Stomach (tissue), 9 donors: ENCODE results near the gene ZNF879. TPM values are rescaled to one million over a fixed set of nuclear protein-coding genes. Genes with fewer than 3 reads are reported as not detected.

Experiments
- DNase-seq, 2 donors: peaks; one replicate each; pipeline versions ENCODE4 v3.0.0 to v3.0.0-alpha.2; 2013 to 2019
- H3K27ac ChIP-seq, 5 donors: fragments of 200-600 bp in 4 of 5; sonication (generic) in 4 of 5; one replicate each; pipeline ENCODE4 v1.5.1; 2013 to 2019; ENCODE audit warnings: mild to moderate bottlenecking in 1 of 5, moderate library complexity in 1 of 5
- H3K27me3 ChIP-seq, 3 donors: fragments of 200-600 bp; sonication (generic); one replicate each; pipeline ENCODE4 v1.5.1; 2017 to 2019; ENCODE audit warnings: mixed run types in 1 of 3
- H3K36me3 ChIP-seq, 4 donors: fragments of 200-600 bp; sonication (generic); 1 replicate in 3 of 4; 2 replicates in 1 of 4; pipeline ENCODE4 v1.5.1; 2016 to 2019
- H3K4me1 ChIP-seq, 4 donors: fragments of 200-600 bp; sonication (generic); one replicate each; pipeline ENCODE4 v1.5.1; 2016 to 2019
- H3K4me3 ChIP-seq, 4 donors: fragments of 200-600 bp; sonication (generic) in 3 of 4; one replicate each; pipeline ENCODE4 v1.5.1; 2016 to 2019; ENCODE audit warnings: mild to moderate bottlenecking in 1 of 4
- H3K9me3 ChIP-seq, 4 donors: fragments of 200-600 bp; sonication (generic); one replicate each; pipeline ENCODE4 v1.5.1; 2016 to 2019
- EP300 ChIP-seq: sonication (generic); formaldehyde crosslinking; IDR thresholded peaks from one replicate; pipeline ENCODE4 v1.6.1; 2017; ENCODE audit warnings: antibody characterized with exemption
- POLR2A ChIP-seq, 4 donors: fragments of 450-650 bp; IDR thresholded peaks; one replicate each; pipeline ENCODE4 v1.6.1; 2016; ENCODE audit warnings: antibody characterized with exemption in 4 of 4, control low read depth in 2 of 4, mild to moderate bottlenecking in 1 of 4, moderate library complexity in 1 of 4
- POLR2AphosphoS5 ChIP-seq, 3 donors: sonication (generic); formaldehyde crosslinking; IDR thresholded peaks; one replicate each; pipeline ENCODE4 v1.6.1; 2016; ENCODE audit warnings: antibody characterized with exemption in 3 of 3
- WGBS, 5 donors: extraction: QIAGEN DNeasy Blood & Tissue Kit in 3 of 5; methylation state at CpG; one replicate each; pipeline versions ENCODE4 v1.1.5 to v1.1.7; 2013 to 2018; 5-methylcytosine and 5-hydroxymethylcytosine counted together
- intact Hi-C: fragments of 100-400 bp; cut with DNase I; formaldehyde crosslinking; loops from one replicate; pipeline ENCODE4 v1.15.1; 2023; ENCODE audit warnings: low total_unique reads
- polyA plus RNA-seq, 3 donors: library from polyadenylated mRNA; stranded (reverse); fragments of 200-250 nt; gene quantifications; one replicate each; pipeline ENCODE4 v1.2.3, GENCODE V29; 2013
- total RNA-seq, 5 donors: library from RNA; depleted of rRNA; stranded (reverse); fragments of >200 nt; gene quantifications; one replicate each; pipeline versions ENCODE4 v1.1.0 to v1.2.3, GENCODE V29; 2014 to 2016
- TF ChIP-seq, protein P1 (sequence below), 7 experiments: fragments of 450-650 bp in 4 of 7; fragments of 200-600 bp in 3 of 7; sonication (generic) in 3 of 7; IDR thresholded peaks; one replicate each; pipeline ENCODE4 v1.5.1; 2016 to 2019; ENCODE audit warnings: antibody characterized with exemption in 7 of 7, control low read depth in 2 of 7, mild to moderate bottlenecking in 1 of 7
- donor health status: healthy with polysubstance abuse.
- donor health status: Bipolar disorder and iron deficiency.
- donor health status: healthy.

ZNF879 gene
- total and polyA plus RNA-seq, 8 donors: 0.76 to 18.7 (median 3.2) TPM

DNA sequence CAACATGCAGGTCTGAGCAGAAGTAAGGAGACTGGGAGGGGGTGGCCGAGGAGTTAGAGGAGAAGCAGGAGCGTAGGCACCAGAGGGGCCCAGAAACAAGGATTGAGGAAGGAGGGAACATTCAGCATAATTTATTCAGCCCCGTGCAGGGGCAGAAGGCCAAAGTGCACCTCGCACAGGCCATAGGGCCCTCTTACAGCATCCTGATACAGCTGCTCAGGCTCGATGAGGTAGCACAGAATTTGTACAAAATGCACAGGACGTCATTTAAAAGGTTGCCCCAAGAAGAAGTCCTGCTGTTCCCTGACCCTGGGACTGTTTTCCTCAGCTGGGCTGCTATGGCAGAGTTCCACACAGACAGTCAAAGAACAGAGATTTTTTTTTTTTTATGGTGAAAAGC, 26.4 kb upstream of the ZNF879 start:
- no peak overlapping the region for H3K27ac ChIP-seq
- no peaks in the 10 kb centered on the region for H3K36me3 ChIP-seq
- WGBS, 5 donors: 59 to 71% (median 61%) methylated on average over 6 of the region's 6 CpGs
- TF ChIP-seq POLR2AphosphoS5 (IDR thresholded peaks at IDR 0.05) (no peak), POLR2A (IDR thresholded peaks at IDR 0.05) (no peak), EP300 (no peak)
- TF ChIP-seq, protein P1, sequence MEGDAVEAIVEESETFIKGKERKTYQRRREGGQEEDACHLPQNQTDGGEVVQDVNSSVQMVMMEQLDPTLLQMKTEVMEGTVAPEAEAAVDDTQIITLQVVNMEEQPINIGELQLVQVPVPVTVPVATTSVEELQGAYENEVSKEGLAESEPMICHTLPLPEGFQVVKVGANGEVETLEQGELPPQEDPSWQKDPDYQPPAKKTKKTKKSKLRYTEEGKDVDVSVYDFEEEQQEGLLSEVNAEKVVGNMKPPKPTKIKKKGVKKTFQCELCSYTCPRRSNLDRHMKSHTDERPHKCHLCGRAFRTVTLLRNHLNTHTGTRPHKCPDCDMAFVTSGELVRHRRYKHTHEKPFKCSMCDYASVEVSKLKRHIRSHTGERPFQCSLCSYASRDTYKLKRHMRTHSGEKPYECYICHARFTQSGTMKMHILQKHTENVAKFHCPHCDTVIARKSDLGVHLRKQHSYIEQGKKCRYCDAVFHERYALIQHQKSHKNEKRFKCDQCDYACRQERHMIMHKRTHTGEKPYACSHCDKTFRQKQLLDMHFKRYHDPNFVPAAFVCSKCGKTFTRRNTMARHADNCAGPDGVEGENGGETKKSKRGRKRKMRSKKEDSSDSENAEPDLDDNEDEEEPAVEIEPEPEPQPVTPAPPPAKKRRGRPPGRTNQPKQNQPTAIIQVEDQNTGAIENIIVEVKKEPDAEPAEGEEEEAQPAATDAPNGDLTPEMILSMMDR (IDR thresholded peaks at IDR 0.05): no peak
- no peak overlapping the region for H3K4me3 ChIP-seq
- intact Hi-C loops: no loop called here
- peaks cover 0 to 6% (median 2%) of the 10 kb centered on the region in 4 donors for H3K4me1 ChIP-seq
- H3K9me3 ChIP-seq: peaks cover 0 to 51% (median 33%) of the 10 kb centered on the region in 4 donors
- H3K27me3 ChIP-seq: peaks cover 0 to 51% (median 26%) of the 10 kb centered on the region in 3 donors
- no peak for DNase-seq

GRCh38 chr5:178998441-178998840, 25.2 kb upstream of the ZNF879 start:
- no peak for DNase-seq
- WGBS, 5 donors: 90 to 95% (median 94%) methylated on average over 13 of the region's 13 CpGs
- intact Hi-C loops: no loop called here

GRCh38 chr5:179006564-179006963, 17.0 kb upstream of the ZNF879 start:
- peaks cover 0 to 41% (median 31%) of the 10 kb centered on the region in 4 donors for H3K9me3 ChIP-seq
- 74 to 94% (median 86%) methylated on average over 2 of the region's 2 CpGs for WGBS, 5 donors
- no peak for DNase-seq
- no peaks in the 10 kb centered on the region for H3K27me3 ChIP-seq
- no peaks in the 10 kb centered on the region for H3K36me3 ChIP-seq
- no peak overlapping the region for H3K4me3 ChIP-seq
- H3K27ac ChIP-seq: no peak overlapping the region
- H3K4me1 ChIP-seq: no peaks in the 10 kb centered on the region
- no peak for TF ChIP-seq POLR2AphosphoS5 (IDR thresholded peaks at IDR 0.05)
- no peak for TF ChIP-seq EP300
- TF ChIP-seq, protein P1 (IDR thresholded peaks at IDR 0.05): no peak
- no peak for TF ChIP-seq POLR2A (IDR thresholded peaks at IDR 0.05)
- intact Hi-C loops: no loop called here

More at GRCh38 chr5:178998441-178998840, 25.2 kb upstream of the ZNF879 start:
- no peaks in the 10 kb centered on the region for H3K36me3 ChIP-seq
- H3K4me1 ChIP-seq: peaks cover 0 to 6% (median 2%) of the 10 kb centered on the region in 4 donors
- H3K9me3 ChIP-seq: peaks cover 0 to 51% (median 32%) of the 10 kb centered on the region in 4 donors
- TF ChIP-seq, protein P1 (IDR thresholded peaks at IDR 0.05): no peak
- no peak for TF ChIP-seq POLR2A (IDR thresholded peaks at IDR 0.05)
- no peak for TF ChIP-seq POLR2AphosphoS5 (IDR thresholded peaks at IDR 0.05)
- TF ChIP-seq EP300: no peak
- H3K27ac ChIP-seq: no peak overlapping the region
- H3K4me3 ChIP-seq: no peak overlapping the region
- H3K27me3 ChIP-seq: peaks cover 0 to 38% (median 26%) of the 10 kb centered on the region in 3 donors

- no peaks in the 10 kb centered on the region for H3K27me3 ChIP-seq
- peaks cover 0 to 53% (median 32%) of the 10 kb centered on the region in 4 donors for H3K9me3 ChIP-seq
- H3K36me3 ChIP-seq: no peaks in the 10 kb centered on the region
- TF ChIP-seq POLR2A (IDR thresholded peaks at IDR 0.05): no peak
- TF ChIP-seq EP300: no peak
- TF ChIP-seq, protein P1 (IDR thresholded peaks at IDR 0.05): no peak
- TF ChIP-seq POLR2AphosphoS5 (IDR thresholded peaks at IDR 0.05): no peak
- H3K4me3 ChIP-seq: no peak overlapping the region
- no peaks in the 10 kb centered on the region for H3K4me1 ChIP-seq
- intact Hi-C loops: no loop called here
- H3K27ac ChIP-seq: no peak overlapping the region
- no peak for DNase-seq
- 12 to 29% (median 21%) methylated on average over 1 of the region's 1 CpG for WGBS, 5 donors
These were observed 14.9 kb upstream of the ZNF879 start for GRCh38 chr5:179008667-179009066.
